WI38 (cell line): ENCODE data around the gene SLC18A2.

Experiments
- H3K4me3 ChIP-seq: 2 replicates; pipeline ENCODE4 v1.5.1; 2011; ENCODE audit warnings: low read depth, mild to moderate bottlenecking, control low read depth, low read length
- TF ChIP-seq, protein P1 (sequence below): IDR thresholded peaks from 2 replicates; pipeline ENCODE4 v1.5.1; 2012; ENCODE audit warnings: low read depth, mild to moderate bottlenecking, control low read depth, low read length

SLC18A2 gene

DNA sequence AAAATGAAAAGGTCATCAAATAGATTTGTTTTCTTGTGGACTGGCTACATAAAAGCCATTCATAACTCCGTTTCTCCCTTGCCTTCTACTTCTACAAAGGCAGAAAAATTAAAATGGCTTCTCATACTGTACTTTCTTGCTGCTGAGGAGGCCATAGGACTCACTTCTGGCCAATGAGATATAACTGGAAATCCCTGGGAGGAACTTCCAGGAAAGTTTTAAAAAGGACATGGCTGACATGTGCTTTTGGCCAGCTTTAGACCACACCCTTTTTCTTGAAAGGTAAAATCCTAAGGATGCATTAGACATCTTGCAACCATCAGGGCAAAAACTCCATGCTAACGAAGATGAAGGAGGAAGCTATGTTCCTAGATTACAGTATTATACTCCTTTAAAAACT lies 75.8 kb downstream of the SLC18A2 start:
- H3K4me3 ChIP-seq = no peak overlapping the region
- TF ChIP-seq, protein P1, sequence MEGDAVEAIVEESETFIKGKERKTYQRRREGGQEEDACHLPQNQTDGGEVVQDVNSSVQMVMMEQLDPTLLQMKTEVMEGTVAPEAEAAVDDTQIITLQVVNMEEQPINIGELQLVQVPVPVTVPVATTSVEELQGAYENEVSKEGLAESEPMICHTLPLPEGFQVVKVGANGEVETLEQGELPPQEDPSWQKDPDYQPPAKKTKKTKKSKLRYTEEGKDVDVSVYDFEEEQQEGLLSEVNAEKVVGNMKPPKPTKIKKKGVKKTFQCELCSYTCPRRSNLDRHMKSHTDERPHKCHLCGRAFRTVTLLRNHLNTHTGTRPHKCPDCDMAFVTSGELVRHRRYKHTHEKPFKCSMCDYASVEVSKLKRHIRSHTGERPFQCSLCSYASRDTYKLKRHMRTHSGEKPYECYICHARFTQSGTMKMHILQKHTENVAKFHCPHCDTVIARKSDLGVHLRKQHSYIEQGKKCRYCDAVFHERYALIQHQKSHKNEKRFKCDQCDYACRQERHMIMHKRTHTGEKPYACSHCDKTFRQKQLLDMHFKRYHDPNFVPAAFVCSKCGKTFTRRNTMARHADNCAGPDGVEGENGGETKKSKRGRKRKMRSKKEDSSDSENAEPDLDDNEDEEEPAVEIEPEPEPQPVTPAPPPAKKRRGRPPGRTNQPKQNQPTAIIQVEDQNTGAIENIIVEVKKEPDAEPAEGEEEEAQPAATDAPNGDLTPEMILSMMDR = no peak

DNA sequence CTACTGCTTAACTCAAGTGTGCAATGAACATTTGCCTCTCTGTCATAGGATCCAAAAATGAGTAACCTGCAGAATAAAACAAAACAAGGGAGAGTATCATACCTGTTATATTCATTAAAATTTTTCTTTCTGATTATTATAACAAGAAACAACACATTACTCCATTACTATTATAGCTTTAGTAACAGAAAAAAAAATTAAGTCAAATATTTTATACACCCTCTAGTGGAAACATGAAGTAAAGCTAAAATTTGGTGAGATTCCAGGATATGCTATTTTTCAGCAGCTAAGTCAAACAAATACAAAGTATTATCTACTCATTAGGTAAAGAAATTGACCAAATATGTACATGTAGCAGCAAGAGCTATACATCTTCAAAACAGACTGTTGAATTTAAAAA lies 78.0 kb downstream of the SLC18A2 start:
- no peak overlapping the region for H3K4me3 ChIP-seq
- TF ChIP-seq, protein P1 = peak; percentile 15; the same call in 1 of the 2 replicates

DNA sequence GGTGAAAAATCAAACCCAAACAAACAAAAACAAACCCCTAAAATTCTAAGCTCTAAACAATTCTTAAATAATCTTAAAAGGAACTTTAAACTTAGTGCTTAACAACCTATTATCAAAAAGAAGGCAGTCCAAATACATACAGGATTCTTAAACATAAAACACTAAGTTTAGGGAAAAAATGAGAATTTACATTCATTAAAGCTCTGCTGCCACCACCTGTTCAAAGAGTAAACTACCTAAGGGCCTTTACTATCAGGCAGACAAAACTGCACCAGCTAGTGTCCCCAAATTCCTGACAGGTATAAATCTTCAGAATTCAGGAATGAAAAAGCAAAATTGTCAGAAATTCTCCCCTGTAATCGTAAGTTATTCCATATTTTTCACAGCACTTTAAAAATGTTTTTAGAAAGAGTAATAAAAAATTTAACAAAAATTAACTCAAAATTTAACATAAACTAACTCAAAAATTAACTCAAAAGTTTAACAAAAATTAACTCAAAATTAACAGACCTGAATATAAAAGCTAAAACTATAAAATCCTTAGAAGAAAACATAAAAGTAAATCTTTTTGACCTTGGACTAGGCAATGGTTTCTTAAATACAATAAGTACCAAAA lies 79.2 kb downstream of the SLC18A2 start:
- no peak overlapping the region for H3K4me3 ChIP-seq
- TF ChIP-seq, protein P1 = peak; percentile 34; the same call in 1 of the 2 replicates

DNA sequence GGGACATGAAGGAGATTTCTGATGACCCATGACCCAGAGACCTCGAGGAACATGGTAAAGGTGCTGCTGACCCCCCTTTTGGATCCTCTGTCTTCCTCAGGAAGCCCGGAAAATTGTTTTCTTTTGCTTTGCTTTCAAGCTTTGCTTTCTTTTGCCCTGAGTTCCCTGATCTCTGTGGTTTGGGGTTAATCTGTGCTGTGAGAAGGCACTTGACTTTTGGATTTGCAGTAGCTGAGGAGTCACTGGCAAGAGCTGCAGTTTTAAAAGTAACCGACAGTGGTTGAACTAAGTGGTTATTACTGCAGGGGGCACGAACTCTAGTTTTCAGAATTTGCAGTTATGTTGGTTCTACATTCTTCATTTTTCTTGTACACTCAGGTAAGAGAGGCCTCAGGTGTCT lies 81.3 kb downstream of the SLC18A2 start:
- TF ChIP-seq, protein P1 = no peak
- no peak overlapping the region for H3K4me3 ChIP-seq

DNA sequence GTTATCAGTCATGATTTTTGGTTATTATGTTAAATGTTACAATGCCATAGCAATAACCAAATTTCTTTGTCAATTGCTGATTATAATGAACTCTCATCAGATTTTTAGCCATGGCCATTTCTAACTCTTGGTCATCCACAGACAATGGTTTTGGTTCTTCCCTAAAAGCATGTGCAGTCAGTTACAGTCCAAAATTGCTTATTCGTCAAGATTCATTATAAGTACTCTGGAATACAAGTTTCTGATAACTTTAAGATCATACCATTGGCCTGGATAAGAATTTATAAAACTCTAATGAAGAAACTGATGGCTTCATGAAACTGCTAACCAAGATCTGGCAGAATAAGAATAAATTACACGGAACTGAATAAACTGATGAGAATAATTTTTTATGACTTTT lies 83.5 kb downstream of the SLC18A2 start:
- no peak overlapping the region for H3K4me3 ChIP-seq
- TF ChIP-seq, protein P1 = no peak

DNA sequence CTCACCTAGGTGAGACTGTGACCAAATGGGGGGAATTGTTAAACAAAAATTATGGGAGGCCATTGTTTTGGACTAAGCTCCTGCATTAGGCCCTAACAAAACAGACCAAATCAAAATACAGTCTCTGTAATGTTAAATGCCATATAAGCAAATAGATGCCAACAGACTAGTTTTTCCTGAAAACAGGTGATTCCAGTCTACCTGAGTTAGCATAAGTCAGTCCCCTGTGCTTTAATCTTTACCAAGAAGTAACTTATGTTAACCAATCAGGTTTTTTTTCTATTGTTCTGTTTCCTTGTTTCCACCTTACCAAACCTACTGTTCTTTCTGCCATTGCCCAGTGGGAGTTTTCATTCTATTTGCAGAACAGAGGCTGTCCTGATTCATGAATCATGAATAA lies 86.3 kb downstream of the SLC18A2 start:
- TF ChIP-seq, protein P1 = no peak
- H3K4me3 ChIP-seq = no peak overlapping the region
